HG02759 (cell line): Measurements from ENCODE around the gene ERGIC1.
A peak's percentile ranks its signal among the peaks of the same experiment; 100 is the strongest.

Experiments used
- ATAC-seq: cut with Tn5 transposase; IDR thresholded peaks from one replicate; pipeline ENCODE4 v1.9.1; 2021; ENCODE audit warnings: mild to moderate bottlenecking, moderate library complexity; ENCODE audit not compliant: unreplicated experiment

Gene ERGIC1

DNA sequence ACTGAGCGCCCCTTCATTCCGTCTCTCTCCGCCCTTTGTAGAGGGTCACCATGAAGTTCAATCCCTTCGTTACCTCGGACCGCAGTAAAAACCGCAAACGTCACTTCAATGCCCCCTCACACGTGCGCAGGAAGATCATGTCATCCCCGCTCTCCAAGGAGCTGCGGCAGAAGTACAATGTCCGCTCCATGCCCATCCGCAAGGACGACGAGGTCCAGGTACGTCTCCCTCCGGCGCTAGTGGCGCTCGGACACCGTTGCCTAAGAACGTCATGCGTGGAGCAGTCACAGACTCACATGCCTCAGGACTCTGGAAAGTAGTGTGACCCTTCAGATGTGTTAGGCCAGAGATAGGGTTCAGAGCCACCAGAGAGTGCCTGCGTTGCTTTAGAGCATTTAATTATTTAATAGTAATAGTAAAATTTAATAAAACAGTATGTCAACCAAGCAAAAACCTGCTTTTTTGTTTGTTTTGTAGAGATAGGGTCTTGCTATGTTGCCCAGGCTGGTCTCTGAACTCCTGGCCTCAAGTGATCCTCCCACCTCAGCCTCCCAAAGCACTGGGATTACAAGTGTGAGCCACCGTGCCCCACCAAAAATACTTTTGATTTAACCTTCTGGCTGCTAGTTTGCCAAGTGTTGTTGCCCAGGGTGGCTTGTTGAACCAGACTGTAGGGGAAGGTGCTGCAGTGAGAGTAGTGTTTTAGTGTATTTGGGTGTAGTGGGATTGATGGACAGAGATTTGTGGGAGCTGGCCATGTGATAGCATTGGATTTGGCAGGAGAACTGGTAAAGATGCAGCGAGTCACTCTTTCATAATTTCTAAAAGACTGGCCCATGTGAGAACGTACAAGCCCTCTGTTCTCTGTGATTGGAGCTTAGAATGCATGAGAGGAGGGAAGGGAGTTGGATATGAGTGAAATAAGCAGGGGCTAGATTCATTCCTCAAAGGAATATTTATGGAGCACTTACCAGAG lies 126.1 kb downstream of the ERGIC1 start:
- ATAC-seq, result no peak

DNA sequence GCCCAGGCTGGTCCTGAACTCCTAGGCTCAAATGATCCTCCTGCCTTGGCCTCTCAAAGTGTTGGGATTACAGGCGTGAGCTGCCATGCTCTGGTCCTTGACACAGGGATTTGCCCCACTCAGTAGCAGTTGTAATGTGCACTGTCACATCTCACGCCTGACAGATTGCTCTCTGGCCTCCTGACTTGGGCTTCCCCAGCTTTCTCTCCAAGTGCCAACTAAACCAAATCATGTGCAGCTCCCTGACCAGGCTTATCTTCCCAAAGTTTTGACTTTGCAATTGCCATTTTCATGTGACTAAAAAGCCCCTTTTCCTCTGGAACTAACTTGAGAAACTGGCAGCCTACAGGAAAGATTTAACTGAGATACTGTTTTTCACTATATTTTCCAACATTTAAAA lies 135.9 kb downstream of the ERGIC1 start:
- no peak for ATAC-seq

DNA sequence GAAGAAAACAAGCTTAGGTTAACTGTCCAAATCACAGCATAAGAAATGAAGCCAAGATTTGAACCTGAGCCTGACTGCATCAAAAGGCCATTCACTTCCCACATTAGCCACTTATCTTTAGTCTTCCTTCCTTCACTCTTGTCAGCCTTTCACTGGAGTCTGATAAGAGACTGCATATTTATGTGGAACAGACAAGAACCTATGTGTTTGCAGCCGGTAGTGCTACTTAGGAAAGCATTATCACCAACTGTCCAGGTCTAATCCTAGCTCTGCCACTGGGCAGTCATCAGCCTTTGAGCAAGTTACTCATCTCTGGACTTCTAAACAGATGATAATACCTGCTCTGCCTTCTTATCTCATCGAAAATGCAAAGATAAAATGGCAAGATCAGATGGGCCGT lies 137.4 kb downstream of the ERGIC1 start:
- no peak for ATAC-seq

DNA sequence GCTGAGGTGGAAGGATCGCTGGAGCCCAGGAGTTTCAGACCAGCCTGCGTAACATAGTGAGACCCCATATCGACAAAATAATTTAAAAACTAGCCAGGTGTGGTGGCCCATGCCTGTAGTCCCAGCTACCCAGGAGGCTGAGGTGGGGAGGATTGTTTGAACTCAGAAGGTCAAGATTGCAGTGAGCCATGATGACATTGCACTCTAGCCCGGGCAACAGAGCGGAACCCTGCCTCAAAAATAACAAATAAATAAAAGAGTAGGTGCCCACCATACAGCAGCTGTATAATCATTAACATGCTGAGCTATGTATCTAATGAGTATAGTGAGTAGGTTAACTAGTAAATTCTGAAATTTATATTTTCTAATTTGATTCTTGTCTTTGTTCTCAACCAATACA lies 138.5 kb downstream of the ERGIC1 start:
- no peak for ATAC-seq

DNA sequence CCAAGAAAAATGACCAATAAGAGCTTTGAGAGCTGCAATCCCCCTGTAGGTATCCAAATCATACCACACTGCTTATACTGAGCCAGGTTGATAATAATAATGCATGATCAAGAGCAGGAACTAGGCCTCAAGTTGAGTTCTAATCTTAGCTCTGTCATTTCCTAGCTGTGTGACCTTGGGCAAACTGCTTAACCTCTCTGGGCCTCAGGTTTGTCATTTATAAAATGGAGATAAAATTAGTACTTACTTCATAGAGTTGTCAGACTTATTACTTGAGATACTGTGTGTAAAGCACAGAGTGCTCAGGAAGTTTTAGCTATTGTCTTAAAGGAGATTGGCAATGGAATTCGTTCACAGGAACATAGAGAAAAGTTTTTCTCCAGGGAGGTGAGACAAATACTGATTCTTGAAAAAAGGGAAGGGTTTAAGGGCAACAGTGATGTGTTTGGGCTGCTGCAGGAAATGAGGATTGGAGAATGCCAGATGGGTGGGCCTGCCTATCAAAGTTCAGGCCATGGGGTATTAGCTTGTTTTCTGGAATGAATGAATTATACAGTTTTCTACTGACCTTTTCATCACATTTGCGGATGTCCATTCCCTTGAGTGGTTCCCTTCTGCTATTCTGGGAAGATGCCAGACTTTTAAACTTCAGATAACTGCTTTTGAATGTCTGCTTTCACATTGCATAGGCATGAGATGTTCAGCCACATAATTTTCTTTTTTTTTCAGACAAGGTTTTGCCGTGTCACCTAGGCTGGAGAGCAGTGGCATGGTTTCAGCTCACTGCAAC lies 139.3 kb downstream of the ERGIC1 start:
- ATAC-seq, result no peak

DNA sequence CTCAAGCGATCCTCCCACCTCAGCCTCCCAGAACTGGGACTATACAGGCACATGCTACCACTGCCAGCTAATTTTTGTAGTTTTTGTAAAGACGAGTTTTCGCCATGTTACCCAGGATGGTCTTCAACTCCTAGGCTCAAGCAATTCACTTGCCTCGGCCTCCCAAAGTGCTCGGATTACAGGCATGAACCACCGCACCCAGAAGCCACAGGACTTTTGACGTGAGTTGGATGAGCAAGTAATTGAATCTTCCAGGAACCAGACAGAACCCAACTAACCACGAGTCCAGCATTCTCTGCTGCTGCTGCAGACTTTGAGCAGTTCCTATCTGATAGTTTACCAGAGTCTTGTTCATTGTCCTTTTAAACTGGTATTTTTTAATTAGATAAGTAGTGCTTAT lies 139.9 kb downstream of the ERGIC1 start:
- no peak for ATAC-seq

DNA sequence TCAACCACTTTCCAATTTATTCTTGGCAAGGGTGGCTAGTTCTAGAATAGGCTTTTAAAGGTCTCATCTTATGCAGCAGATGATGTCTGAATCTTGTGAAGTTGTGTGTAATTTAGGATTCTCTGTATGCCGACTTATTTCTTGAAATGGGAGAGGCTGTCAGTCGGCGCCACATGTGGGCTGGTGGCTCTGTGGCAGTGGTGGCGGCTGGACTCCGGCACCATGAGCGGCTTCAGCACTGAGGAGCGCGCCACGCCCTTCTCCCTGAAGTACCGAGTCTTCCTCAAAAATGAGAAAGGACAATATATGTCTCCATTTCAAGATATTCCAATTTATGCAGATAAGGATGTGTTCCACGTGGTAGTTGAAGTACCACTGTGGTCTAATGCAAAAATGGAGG lies 141.2 kb downstream of the ERGIC1 start:
- no peak for ATAC-seq

DNA sequence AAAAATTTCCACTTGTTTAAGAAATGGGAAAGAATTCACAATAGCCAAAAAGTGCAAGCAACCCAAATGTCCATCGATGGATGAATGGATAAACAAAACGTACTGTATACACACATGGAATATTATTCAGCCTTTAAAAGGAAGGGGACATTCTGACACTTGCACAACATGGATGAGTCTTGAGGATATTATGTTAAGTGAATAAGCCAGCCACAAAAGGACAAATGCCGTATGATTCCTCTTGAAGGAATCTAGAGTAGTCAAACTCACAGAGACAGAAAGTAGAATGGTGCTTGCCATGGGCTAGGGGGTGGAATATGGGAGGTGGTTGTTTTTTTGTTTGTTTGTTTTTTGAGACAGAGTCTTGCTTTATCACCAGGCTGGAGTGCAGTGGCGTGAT lies 145.7 kb downstream of the ERGIC1 start:
- ATAC-seq, result no peak

DNA sequence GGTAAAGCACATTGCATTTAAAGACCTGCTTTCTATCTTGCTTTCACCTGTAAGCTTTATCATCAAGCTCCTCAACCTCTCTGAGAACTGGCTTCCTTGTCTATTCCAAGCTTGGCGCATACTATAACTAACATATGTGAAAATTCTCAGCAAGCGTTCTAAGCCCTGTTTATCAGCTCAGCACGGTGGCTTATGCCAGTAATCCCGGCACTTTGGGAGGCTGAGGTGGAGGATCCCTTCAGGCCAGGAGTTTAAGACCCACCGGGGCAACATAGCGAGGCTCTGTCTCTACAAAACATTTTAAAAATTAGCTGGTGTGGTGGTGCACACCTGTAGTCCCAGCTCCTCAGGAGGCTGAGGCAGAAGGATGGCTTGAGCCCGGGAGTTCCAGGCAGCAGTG lies 147.9 kb downstream of the ERGIC1 start:
- no peak for ATAC-seq

DNA sequence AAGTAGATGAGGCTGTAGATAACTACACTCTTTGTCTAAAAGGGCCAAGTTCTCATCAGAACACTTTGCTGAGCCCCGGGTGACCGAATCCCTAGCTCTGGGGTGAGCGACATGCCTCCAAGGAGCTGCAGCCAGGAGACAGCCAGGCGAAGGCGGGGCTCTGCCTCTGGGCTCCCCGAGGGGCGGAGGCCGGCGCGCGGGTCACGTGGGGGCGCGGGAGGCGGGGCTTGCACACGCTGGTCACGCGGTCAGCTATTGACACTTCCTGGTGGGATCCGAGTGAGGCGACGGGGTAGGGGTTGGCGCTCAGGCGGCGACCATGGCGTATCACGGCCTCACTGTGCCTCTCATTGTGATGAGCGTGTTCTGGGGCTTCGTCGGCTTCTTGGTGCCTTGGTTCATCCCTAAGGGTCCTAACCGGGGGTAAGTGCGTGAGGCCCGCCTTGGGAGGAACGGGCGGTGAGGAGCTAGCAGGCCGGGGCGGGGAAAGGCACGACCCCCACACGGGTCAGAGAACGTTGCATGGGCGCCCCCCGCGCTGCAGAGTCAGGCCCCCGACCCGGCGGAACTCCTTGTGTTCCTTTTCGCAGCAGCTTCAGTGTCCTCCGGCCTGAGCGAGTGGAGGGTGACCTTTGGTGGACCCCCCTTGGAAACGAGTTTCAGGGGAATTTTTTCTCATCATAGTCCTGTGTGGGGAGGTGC lies 149.6 kb downstream of the ERGIC1 start, which contains the start of gene ATP6V0E1:
Gene ATP6V0E1, plus strand, starts transcription at position 230 of the 702 bp plus-strand sequence. Its CDS starts 90 bp downstream, at position 320.
- ATAC-seq, result peak; percentile 90

DNA sequence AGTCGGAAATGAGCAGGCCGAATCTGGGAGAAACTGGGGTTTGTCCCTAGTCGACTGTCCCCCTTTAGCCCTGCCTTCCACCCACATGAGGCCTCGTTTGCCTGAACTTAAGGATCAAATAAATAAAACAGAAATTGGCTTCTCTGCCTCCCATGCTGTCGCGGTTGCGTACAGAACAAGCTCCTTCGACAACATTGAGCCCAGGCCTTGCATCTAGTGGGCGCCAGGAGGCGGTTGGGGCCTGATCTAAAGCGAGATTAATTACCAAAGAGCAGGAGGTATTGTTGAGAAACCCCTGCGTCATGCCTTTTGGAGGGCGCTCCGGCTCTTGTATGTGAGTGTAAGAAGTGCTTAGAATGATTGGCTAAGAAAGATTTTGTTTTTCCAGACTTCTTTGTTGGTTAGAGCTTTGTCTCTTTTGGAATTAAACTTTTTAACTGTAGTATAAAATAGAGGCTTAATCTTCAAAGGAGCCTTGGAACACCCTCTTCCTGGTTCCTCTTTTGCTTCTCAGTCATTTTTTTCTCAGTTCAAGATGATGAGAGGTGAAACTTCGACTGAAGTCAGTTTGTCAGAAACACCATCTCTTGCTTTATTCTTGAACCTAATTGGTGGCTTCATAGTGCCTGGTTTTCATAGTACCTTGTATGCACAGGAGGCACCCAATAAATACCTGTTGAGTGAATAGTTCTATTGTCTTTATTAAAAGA lies 150.3 kb downstream of the ERGIC1 start:
- peak; percentile 55 for ATAC-seq

DNA sequence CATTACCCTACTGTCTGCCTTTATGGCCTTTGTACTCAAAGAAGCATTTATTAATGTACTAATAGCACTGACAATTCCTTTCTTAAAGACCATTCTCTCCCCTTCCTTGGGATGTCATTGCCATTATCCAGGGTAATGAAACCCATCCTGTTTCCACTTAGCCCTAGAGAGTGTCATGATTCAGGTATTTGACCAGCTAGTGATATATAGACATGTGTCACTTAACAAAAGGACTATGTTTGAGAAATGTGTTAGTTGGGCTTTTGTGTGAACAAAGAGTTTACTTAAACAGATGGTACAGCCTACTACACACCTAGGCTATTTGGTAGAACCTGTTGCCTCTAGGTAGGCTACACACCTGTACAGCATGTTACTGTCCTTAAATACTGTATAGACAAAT lies 151.5 kb downstream of the ERGIC1 start:
- no peak for ATAC-seq

DNA sequence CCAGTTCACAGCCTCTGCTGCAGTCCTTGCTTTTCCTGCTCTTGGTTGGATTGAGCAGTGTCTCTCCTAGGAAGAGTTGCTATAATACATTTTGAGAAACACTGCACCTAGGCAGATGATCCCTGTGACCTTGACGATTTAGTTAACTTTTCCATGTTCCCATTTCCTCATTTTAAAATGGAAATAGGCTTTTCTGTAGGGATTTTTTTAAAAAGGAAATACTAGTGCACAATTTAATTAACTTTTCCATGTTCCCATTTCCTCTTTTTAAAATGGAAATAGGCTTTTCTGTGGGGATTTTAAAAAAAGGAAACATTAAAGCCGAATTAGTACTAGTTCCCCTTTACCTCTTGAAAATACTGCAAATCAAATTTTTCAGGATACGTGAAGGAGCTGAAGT lies 154.2 kb downstream of the ERGIC1 start:
- no peak for ATAC-seq

DNA sequence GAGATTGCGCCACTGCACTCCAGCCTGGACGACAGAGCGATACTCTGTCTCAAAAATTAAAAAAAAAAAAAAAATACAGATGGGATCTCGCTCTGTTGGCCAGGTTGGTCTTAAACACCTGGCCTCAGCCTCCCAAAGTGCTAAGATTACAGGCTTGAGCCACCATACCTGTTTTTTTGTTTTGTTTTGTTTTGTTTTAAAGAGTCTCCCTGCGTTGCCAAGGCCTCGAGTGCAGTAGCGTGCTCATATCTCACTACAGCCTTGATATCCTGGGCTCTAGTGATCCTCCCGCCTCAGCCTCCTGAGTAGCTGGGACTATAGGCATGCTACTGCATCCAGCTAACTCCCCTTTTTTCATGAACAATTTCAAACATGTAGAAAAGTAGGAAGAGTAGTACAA lies 156.7 kb downstream of the ERGIC1 start:
- no peak for ATAC-seq

DNA sequence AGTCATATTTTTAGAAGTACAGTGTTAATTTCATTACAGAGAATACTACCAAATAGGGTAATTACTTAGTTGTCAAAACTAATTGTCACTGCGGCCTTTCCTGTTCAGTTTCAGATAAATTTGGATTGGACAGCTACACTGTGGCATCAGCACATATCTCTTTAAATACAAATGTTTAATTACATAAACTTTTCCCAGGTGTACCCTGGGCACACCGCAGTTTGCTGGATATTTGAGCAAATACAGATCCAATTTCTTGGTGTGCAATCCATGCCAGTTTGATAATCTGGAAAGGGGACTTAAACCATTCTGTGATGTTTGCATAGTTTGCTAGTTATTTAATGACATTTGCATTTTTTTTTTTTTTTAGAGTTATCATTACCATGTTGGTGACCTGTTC lies 160.4 kb downstream of the ERGIC1 start:
- no peak for ATAC-seq

DNA sequence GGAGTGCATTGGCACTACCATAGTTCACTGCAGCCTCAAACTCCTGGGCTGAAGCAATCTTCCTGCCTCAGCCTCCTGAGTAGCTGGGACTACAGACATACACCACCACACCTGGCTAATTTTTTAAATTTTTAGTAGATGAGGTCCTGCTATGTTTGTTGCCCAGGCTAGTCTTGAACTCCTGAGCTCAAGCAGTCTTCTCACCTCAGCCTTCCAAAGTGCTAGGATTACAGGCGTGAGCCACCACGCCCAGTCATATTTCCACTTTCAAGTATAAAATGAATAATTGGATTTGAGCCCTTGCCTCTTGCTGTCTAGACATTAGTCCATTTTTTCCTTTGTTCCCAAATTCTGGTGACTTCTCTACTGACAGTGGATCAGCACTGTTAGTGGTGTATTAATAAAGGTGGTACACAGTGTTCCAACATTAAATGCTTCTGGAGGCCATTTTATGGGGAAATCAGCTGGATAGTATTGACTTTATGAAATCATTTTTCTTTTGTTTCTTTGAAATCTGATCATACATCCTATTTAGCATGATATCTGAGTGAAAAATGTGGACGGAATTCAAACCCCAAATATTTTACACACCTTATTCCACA lies 165.4 kb downstream of the ERGIC1 start:
- no peak for ATAC-seq

DNA sequence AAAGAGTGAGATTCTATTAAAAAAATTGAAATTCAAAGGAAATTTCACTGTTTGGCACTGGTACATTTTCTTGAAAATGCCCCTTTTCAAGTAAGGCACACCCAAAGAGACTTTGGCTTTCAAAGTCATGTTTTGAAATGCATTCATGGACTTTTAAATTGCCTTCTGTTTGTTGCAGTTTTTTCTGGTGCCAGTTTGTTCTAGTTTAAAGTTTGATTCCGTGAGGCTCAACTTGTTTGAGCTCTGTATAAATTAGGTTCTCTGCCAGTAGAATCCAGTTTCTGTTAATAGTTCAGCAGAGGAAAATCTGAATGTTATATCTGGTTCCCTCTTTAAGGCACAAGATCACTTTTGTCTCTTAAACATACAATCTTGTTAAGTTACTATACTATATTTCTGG lies 165.9 kb downstream of the ERGIC1 start:
- no peak for ATAC-seq

DNA sequence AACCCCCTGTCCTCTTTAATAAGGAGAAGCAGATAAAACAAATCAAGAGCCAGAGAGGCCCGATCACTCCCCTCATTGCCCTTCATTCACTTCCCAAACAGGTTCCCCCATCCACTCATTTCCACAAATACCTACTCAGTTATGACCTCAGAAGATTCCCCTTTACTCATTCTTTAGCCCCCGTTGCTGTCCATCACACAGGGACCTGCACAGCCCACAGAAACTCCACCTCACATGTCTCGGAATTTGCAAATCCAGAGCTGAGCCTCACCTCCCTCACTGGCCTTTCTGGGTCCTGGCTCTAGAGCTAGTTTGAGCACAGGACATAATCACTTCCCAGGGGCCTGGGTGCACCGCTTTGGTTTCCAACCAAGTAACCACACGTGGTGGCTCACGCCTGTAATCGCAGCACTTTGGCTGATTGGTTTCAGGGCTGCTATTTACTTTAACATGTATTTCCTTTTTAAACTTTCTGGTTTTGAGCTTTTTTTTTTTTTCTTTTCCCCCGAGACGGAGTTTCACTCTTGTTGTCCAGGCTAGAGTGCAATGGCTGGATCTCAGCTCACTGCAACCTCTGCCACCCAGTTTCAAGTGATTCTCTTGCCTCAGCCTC lies 167.3 kb downstream of the ERGIC1 start:
- peak; percentile 81 for ATAC-seq
